ENCODE measurements around the gene KCTD15.

The KCTD15 gene

DNA sequence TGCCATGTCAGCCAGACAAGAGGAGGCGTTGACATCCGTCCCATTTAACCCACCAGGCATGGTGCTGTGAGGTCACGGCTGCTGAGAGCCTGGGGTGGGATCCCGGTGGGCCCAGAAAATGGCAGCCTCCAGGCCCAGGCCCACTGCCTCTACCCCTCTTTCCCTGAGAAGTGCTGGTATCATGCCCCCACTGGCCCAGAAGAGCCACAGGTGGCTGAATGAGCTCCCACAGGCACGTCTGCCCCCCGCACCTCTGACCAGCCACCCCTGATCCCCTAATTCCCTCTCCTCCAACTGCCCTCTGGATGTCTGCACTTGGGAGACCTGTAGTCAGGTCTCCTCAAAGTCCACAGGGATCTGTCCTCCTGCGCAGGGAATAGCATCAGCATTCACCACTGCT, 37.3 kb upstream of the KCTD15 start:
- Mint-ChIP-seq H3K4me1 (ENCODE audit: low read depth) (no peaks in the 10 kb centered on the region), H3K27ac (no peak overlapping the region), H3K36me3 (ENCODE audit: low read depth) (no peaks in the 10 kb centered on the region)

DNA sequence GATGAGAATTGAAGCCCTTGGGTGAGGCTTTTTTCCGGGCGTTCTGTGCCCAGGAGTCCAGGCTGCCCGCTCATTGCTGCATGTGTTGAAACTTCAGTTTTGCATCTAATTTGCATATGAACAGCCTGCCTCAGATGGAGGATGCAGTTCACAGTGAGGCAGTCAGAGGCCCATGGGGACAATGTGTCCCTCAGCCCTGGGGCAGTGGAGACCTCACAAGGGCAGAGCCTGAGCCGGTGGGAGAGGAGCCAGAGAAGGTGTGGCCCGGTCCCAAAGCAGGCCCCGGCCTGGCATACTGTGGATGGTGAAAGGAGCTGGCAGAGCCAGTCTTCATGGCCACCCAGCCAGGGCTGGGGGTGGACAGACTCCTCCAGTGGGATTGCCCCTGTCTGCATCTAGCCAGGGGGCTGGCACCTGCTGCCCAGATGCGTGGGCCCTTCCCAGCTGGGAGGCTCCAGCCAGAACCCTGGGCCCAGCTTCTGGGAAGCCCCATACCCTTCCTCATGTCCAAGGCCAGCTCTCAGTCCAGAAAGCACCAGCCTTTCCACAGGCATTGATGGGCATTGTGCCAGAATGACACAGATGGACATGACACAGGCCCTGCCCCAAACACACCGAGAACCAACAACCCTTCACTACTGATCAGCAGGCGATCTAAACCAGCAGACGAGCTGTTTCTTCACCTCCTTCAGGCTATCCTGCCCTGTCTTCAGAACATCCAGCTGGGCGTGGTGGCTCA, 32.9 kb upstream of the KCTD15 start:
- Mint-ChIP-seq H3K27me3 (no peaks in the 10 kb centered on the region), H3K4me1 (ENCODE audit: low read depth) (no peaks in the 10 kb centered on the region), H3K36me3 (ENCODE audit: low read depth) (no peaks in the 10 kb centered on the region), H3K27ac (no peak overlapping the region), H3K4me3 (no peak overlapping the region), H3K9me3 (no peaks in the 10 kb centered on the region)

More for the DNA sequence above, 37.3 kb upstream of the KCTD15 start:
- no peaks in the 10 kb centered on the region for H3K9me3 Mint-ChIP-seq
- H3K4me3 Mint-ChIP-seq: no peak overlapping the region
- no peaks in the 10 kb centered on the region for H3K27me3 Mint-ChIP-seq

DNA sequence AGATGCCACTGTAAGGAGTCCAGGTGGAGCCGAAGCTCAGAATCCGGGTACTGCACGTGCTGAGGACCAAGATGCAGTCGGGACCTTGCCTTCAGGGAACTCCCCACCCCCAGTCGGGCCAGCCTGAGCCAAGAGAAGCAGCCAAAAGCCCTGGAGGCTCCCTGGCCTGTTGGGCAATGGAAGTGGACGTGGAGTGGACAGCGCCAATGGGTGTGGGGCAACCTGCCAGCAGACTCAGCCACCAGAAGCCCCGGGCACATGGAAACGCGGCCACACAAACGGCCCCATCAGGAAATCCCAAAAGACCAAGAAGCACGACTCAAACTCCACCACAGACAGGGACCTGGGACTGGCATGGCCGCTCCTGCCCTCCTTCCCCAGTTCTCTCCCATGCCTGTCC, 30.0 kb upstream of the KCTD15 start:
- no peak overlapping the region for H3K4me3 Mint-ChIP-seq

GRCh38 chr19:33767898-33768413, 28.7 kb upstream of the KCTD15 start:
- no peak overlapping the region for H3K27ac Mint-ChIP-seq
- no peaks in the 10 kb centered on the region for H3K9me3 Mint-ChIP-seq
- H3K27me3 Mint-ChIP-seq: peaks cover 5% of the 10 kb centered on the region
- H3K4me1 Mint-ChIP-seq (ENCODE audit: low read depth): no peaks in the 10 kb centered on the region
- H3K4me3 Mint-ChIP-seq: no peak overlapping the region
- no peaks in the 10 kb centered on the region for H3K36me3 Mint-ChIP-seq (ENCODE audit: low read depth)

More for the DNA sequence above, 30.0 kb upstream of the KCTD15 start:
- H3K27me3 Mint-ChIP-seq: peaks cover 5% of the 10 kb centered on the region
- H3K36me3 Mint-ChIP-seq (ENCODE audit: low read depth): no peaks in the 10 kb centered on the region
- H3K27ac Mint-ChIP-seq: no peak overlapping the region
- H3K9me3 Mint-ChIP-seq: no peaks in the 10 kb centered on the region
- H3K4me1 Mint-ChIP-seq (ENCODE audit: low read depth): no peaks in the 10 kb centered on the region

- Mint-ChIP-seq H3K4me1 (ENCODE audit: low read depth) (no peaks in the 10 kb centered on the region), H3K27me3 (peaks cover 5% of the 10 kb centered on the region), H3K27ac (no peak overlapping the region), H3K36me3 (ENCODE audit: low read depth) (no peaks in the 10 kb centered on the region), H3K4me3 (no peak overlapping the region), H3K9me3 (no peaks in the 10 kb centered on the region)
Measured at GRCh38 chr19:33769208-33769607, 27.5 kb upstream of the KCTD15 start.

DNA sequence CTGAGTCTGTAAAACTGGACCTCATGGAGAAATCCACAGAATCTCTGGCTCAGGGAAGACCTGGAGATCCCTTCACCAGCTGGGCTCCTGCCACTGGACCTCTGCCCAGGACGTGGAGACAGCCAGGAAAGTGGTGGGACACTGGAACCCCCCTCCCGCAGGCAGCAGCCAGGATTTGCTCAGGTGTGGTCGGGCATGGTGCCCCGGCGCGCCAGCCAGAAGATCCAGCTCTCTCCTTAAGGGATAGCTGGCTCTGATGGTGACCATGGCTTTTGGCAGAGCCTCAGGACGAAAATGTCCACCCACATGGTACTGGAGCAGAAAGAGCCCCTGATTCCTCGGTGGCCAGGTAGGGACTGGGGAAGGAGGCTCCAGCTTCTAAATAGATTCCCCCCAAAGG, 26.6 kb upstream of the KCTD15 start:
- Mint-ChIP-seq H3K4me3 (no peak overlapping the region), H3K4me1 (ENCODE audit: low read depth) (no peaks in the 10 kb centered on the region), H3K27me3 (peaks cover 5% of the 10 kb centered on the region), H3K27ac (no peak overlapping the region), H3K9me3 (no peaks in the 10 kb centered on the region), H3K36me3 (ENCODE audit: low read depth) (no peaks in the 10 kb centered on the region)

DNA sequence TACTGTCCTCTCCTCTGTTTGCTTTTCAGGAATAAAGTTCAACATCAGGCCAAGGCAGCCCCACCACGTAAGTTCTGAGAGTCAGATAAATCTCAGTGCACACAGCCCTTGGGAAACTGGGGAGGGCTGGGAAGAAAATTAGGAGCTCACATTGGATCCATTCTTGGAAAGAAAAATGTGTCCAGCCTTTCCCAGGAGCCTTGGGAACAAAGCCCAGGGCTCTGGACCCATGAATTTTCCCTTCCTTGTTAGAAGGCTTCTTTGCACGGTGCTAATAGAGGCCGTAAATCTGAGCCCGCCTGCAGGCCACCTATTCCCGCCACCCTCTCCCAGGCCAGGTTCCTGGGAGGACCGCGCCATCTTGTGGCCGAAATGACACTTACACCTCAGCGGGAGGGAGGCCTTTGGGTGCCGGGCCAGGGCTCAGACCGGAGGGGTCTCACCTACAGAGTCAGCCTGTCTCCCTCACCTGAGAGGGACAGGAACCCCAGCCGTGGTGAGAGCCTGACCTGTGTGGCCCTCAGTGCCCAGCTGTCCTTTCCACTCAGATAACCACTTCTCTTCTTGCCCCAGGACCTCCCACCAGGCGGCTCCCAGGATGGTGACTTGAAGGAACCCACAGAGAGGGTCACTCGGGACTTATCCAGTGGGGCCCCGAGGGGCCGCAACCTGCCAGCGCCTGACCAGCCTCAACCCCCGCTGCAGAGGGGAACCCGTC, 25.1 kb upstream of the KCTD15 start:
- Mint-ChIP-seq H3K27ac (no peak overlapping the region), H3K4me3 (no peak overlapping the region), H3K36me3 (ENCODE audit: low read depth) (no peaks in the 10 kb centered on the region), H3K4me1 (ENCODE audit: low read depth) (no peaks in the 10 kb centered on the region), H3K27me3 (peaks cover 5% of the 10 kb centered on the region), H3K9me3 (no peaks in the 10 kb centered on the region)

DNA sequence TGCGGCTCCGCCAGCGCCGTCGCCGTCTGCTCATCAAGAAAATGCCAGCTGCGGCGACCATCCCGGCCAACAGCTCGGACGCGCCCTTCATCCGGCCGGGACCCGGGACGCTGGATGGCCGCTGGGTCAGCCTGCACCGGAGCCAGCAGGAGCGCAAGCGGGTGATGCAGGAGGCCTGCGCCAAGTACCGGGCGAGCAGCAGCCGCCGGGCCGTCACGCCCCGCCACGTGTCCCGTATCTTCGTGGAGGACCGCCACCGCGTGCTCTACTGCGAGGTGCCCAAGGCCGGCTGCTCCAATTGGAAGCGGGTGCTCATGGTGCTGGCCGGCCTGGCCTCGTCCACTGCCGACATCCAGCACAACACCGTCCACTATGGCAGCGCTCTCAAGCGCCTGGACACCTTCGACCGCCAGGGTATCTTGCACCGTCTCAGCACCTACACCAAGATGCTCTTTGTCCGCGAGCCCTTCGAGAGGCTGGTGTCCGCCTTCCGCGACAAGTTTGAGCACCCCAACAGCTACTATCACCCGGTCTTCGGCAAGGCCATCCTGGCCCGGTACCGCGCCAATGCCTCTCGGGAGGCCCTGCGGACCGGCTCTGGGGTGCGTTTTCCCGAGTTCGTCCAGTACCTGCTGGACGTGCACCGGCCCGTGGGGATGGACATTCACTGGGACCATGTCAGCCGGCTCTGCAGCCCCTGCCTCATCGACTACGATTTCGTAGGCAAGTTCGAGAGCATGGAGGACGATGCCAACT, 24.4 kb upstream of the KCTD15 start:
- H3K4me3 Mint-ChIP-seq: no peak overlapping the region
- H3K27me3 Mint-ChIP-seq: peaks cover 5% of the 10 kb centered on the region
- H3K27ac Mint-ChIP-seq: no peak overlapping the region
- no peaks in the 10 kb centered on the region for H3K9me3 Mint-ChIP-seq
- no peaks in the 10 kb centered on the region for H3K4me1 Mint-ChIP-seq (ENCODE audit: low read depth)
- no peaks in the 10 kb centered on the region for H3K36me3 Mint-ChIP-seq (ENCODE audit: low read depth)

DNA sequence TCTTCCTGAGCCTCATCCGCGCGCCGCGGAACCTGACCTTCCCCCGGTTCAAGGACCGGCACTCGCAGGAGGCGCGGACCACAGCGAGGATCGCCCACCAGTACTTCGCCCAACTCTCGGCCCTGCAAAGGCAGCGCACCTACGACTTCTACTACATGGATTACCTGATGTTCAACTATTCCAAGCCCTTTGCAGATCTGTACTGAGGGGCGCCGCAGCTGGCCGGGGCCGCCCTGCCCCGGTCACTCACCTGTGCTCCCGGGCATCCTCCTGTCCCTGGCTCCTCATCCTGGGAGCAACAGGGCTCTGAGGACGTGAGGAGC, 23.9 kb upstream of the KCTD15 start:
- H3K4me1 Mint-ChIP-seq (ENCODE audit: low read depth): no peaks in the 10 kb centered on the region
- H3K27ac Mint-ChIP-seq: no peak overlapping the region
- no peaks in the 10 kb centered on the region for H3K36me3 Mint-ChIP-seq (ENCODE audit: low read depth)
- H3K27me3 Mint-ChIP-seq: peaks cover 5% of the 10 kb centered on the region
- H3K9me3 Mint-ChIP-seq: no peaks in the 10 kb centered on the region
- no peak overlapping the region for H3K4me3 Mint-ChIP-seq

DNA sequence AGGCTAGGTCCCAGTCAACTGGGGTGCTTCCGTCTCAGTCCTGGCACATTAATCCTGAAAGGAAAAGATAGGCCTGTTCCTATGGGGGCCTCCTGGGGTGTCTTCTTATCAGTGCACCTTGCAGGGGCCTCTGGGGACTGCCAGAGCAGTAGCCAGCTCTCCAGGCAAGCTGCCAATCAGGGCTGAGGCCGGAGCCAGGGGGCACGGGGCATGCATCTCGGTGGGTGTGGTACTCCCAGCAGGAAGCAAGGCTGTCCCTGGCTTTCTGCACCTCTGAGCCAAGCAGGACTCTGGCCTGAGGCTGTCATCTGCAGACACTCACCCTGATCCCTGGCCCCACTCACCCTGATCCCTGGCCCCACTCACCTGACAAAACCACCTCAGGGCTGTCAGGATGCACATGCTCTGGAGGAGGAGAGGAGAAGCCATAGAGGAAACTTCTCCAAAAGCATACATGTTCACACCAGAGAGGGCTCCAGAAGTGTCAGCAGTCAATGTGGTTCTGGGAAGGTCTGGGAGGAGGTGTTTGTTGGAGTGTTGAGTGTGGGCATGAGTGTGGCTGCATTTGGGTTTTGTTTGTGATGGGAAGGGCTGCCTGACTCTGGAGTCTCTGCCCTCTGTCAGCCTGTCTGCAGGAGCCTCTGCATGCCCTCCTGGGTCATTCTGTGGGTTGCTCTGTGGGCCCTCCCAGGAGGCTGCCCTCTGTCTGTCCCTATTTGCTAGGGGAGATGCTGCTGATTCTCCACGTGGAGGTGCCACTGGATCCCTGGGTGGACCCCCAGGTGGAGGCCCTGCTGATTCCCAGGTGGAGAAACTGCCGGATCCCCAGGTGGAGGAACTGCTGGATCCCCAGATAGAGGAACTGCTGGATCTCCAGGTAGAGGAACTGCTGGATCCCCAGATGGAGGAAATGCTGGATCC, 22.7 kb upstream of the KCTD15 start:
- Mint-ChIP-seq H3K27ac (no peak overlapping the region), H3K4me3 (no peak overlapping the region), H3K36me3 (ENCODE audit: low read depth) (no peaks in the 10 kb centered on the region), H3K4me1 (ENCODE audit: low read depth) (peaks cover 8% of the 10 kb centered on the region), H3K9me3 (no peaks in the 10 kb centered on the region), H3K27me3 (peaks cover 12% of the 10 kb centered on the region)

DNA sequence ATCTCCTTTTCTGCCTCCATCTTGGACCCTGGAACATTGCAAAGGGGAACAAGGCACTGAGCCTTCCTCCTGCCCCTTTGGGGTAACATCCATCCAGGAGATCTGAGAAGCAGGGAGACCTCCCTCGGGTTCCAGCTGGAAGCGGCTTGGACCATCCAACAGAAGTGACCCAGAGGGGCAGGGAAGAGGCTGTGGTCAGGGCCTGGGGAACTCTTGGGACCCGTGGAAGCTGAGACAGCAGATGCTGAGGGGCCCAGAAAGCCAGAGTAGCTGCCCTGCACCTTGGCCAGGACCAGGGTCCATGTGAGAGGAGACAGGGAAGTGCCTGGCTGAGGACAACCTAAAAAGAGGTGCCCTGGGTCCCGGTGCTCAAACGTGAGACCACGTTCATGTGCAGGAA, 21.9 kb upstream of the KCTD15 start:
- no peaks in the 10 kb centered on the region for H3K9me3 Mint-ChIP-seq
- H3K27ac Mint-ChIP-seq: no peak overlapping the region
- peaks cover 8% of the 10 kb centered on the region for H3K4me1 Mint-ChIP-seq (ENCODE audit: low read depth)
- H3K36me3 Mint-ChIP-seq (ENCODE audit: low read depth): no peaks in the 10 kb centered on the region
- peaks cover 18% of the 10 kb centered on the region for H3K27me3 Mint-ChIP-seq
- H3K4me3 Mint-ChIP-seq: no peak overlapping the region

DNA sequence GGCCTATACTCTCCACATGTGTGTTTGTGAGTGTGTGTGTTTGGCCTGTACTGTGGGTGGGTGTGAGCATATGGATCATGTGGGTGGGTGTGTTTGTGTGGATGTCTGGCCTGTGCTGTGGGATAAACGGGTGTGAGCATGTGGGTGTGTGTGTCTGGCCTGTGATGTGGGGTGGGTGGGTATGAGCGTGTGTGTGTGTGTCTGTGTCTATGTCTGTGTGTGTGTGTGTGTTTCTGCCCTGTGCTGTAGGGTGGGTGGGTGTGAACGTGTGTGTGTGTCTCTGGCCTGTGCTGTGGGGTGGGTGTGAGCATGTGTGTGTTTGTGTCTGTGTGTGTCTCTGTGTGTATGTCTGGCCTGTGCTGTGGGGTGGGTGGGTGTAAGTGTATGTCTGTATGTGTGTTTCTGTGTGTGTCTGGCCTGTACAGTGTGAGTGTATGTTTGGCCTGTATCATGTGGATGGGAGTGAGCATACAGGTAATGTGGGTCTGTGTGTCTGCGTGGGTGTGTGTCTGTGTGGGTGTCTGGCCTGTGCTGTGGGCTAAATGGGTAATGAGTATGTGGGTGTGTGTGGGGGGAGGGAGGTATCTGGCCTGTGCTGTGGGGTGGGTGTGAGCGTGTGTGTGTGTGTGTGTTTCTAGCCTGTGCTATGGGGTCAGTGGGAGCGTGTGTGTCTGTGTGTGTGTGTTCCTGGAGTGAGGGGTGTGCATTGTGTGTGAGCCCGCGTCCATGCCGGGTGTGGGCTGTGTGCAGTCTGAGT, 20.8 kb upstream of the KCTD15 start:
- H3K4me3 Mint-ChIP-seq: no peak overlapping the region
- H3K9me3 Mint-ChIP-seq: no peaks in the 10 kb centered on the region
- no peak overlapping the region for H3K27ac Mint-ChIP-seq
- peaks cover 8% of the 10 kb centered on the region for H3K4me1 Mint-ChIP-seq (ENCODE audit: low read depth)
- no peaks in the 10 kb centered on the region for H3K36me3 Mint-ChIP-seq (ENCODE audit: low read depth)
- H3K27me3 Mint-ChIP-seq: peaks cover 20% of the 10 kb centered on the region

- no peak overlapping the region for H3K27ac Mint-ChIP-seq
- H3K27me3 Mint-ChIP-seq: peaks cover 20% of the 10 kb centered on the region
- H3K4me1 Mint-ChIP-seq (ENCODE audit: low read depth): peaks cover 8% of the 10 kb centered on the region
- H3K36me3 Mint-ChIP-seq (ENCODE audit: low read depth): no peaks in the 10 kb centered on the region
- H3K9me3 Mint-ChIP-seq: no peaks in the 10 kb centered on the region
- no peak overlapping the region for H3K4me3 Mint-ChIP-seq
Measured at GRCh38 chr19:33777351-33777750, 19.3 kb upstream of the KCTD15 start.

DNA sequence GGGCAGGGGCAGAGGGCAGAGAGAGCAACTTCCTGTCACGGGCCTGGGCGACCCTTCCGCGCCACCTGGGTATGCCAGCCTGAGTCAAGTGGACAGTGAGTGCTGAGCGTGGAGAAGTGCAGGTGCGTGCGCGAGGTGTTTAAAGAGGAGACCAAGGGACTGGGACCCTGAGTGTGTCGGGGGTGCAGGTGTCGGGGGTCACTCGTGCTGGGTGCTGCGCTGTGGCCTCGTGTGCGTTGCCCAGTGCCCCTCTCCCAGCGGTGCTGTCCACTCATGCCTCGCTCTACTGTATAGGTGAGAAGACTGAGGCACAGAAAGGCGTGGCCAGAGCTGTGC, 18.9 kb upstream of the KCTD15 start:
- H3K36me3 Mint-ChIP-seq (ENCODE audit: low read depth): no peaks in the 10 kb centered on the region
- peaks cover 20% of the 10 kb centered on the region for H3K27me3 Mint-ChIP-seq
- H3K9me3 Mint-ChIP-seq: no peaks in the 10 kb centered on the region
- no peak overlapping the region for H3K27ac Mint-ChIP-seq
- no peak overlapping the region for H3K4me3 Mint-ChIP-seq
- H3K4me1 Mint-ChIP-seq (ENCODE audit: low read depth): peaks cover 8% of the 10 kb centered on the region
